Loucy (cell line): ENCODE measurements around the gene RSPH10B2.

Experiments
- CTCF ChIP-seq: fragments of 200-600 bp; sonication (generic); conservative IDR thresholded peaks from 2 replicates; pipeline ENCODE4 v1.5.1; 2014; ENCODE audit warnings: mild to moderate bottlenecking, antibody characterized with exemption, low read length
- EZH2phosphoT487 ChIP-seq: fragments of 200-600 bp; IDR thresholded peaks from 2 replicates; pipeline ENCODE4 v1.6.1; 2018; ENCODE audit warnings: antibody characterized with exemption, mild to moderate bottlenecking, moderate library complexity, borderline replicate concordance

- TF ChIP-seq CTCF = no peak
- no peak for TF ChIP-seq EZH2phosphoT487
These were observed 77.3 kb downstream of the RSPH10B2 start for GRCh38 chr7:6831018-6831725.
